Mammary epithelial cell (primary cell): ENCODE data around the gene SAFB.

Source experiments
- EZH2 ChIP-seq: IDR thresholded peaks from 2 replicates; pipeline ENCODE4 v1.6.1; 2012; ENCODE audit warnings: low read length, inconsistent platforms, borderline replicate concordance
- TF ChIP-seq, protein P1 (sequence below), 2 donors: IDR thresholded peaks in 1 of 2; conservative IDR thresholded peaks in 1 of 2; 2 replicates each; pipeline ENCODE4 v1.5.1; 2011 to 2012; ENCODE audit warnings: inconsistent platforms in 2 of 2, low read length in 2 of 2, mild to moderate bottlenecking in 2 of 2, control low read depth in 1 of 2, low read depth in 1 of 2; ENCODE audit not compliant: insufficient read depth in 1 of 2; ENCODE audit errors: extremely low read depth in 1 of 2

DNA sequence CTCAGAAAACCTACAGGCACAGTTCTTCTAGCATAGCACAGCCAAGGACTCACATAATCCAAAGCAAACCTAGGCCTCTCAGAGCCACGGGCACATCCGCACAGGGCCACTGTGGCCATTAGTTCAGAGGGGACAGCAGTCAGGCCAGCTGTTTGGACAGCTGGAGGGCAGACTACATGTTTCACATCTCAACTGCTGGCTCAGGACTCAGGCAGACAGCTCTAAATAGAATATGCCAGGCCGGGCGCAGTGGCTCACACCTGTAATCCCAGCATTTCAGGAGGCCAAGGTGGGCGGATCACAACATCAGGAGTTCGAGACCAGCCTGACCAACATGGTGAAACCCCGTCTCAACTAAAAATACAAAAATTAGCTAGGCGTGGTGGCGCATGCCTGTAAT, 27.1 kb upstream of the SAFB start:
- TF ChIP-seq, protein P1, sequence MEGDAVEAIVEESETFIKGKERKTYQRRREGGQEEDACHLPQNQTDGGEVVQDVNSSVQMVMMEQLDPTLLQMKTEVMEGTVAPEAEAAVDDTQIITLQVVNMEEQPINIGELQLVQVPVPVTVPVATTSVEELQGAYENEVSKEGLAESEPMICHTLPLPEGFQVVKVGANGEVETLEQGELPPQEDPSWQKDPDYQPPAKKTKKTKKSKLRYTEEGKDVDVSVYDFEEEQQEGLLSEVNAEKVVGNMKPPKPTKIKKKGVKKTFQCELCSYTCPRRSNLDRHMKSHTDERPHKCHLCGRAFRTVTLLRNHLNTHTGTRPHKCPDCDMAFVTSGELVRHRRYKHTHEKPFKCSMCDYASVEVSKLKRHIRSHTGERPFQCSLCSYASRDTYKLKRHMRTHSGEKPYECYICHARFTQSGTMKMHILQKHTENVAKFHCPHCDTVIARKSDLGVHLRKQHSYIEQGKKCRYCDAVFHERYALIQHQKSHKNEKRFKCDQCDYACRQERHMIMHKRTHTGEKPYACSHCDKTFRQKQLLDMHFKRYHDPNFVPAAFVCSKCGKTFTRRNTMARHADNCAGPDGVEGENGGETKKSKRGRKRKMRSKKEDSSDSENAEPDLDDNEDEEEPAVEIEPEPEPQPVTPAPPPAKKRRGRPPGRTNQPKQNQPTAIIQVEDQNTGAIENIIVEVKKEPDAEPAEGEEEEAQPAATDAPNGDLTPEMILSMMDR (conservative IDR thresholded peaks at IDR 0.05 in 1 of 2, IDR thresholded peaks at IDR 0.05 in 1 of 2; ENCODE audit: extremely low read depth in 1 of 2, insufficient read depth in 1 of 2, low read depth in 1 of 2, low read length in 2 of 2), result no peak
- no peak for TF ChIP-seq EZH2
